Measurements from ENCODE around the gene MAP2K5.

The MAP2K5 gene

DNA sequence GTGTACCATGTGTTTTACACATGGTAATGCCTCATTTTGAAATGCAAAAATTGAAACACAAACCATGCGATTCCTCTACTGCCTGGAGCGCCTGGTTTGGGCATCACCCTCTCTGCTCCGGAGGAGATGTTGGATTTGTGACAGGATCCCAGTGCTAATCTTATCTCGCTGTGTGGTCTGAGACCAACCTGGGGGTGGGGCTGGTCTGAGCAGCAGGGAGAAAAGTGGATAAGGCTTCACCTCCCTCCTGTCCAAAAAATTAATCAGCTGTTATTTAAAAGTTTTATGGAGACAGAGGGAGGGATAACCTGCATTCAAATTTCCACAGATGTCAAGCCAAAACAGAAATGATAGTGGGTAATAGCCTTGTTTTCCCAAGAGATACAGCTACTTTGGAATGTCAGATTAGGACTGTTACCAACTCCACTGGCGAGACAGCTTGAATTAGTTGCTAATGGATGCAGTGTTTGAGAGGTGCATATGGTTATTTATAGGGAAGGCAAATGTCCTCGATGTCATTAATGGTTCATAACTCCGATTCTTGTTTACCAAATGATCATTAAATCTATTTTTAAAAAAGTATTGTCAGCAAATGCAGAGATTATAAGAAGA, 228.8 kb downstream of the MAP2K5 start:
- TF ChIP-seq, protein P1, sequence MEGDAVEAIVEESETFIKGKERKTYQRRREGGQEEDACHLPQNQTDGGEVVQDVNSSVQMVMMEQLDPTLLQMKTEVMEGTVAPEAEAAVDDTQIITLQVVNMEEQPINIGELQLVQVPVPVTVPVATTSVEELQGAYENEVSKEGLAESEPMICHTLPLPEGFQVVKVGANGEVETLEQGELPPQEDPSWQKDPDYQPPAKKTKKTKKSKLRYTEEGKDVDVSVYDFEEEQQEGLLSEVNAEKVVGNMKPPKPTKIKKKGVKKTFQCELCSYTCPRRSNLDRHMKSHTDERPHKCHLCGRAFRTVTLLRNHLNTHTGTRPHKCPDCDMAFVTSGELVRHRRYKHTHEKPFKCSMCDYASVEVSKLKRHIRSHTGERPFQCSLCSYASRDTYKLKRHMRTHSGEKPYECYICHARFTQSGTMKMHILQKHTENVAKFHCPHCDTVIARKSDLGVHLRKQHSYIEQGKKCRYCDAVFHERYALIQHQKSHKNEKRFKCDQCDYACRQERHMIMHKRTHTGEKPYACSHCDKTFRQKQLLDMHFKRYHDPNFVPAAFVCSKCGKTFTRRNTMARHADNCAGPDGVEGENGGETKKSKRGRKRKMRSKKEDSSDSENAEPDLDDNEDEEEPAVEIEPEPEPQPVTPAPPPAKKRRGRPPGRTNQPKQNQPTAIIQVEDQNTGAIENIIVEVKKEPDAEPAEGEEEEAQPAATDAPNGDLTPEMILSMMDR (IDR thresholded peaks at IDR 0.05; ENCODE audit: insufficient read depth, missing control alignments) = no peak
- FAIRE-seq = peak; percentile 72
- DNase-seq (ENCODE audit: insufficient read length, low spot score) = no peak

DNA sequence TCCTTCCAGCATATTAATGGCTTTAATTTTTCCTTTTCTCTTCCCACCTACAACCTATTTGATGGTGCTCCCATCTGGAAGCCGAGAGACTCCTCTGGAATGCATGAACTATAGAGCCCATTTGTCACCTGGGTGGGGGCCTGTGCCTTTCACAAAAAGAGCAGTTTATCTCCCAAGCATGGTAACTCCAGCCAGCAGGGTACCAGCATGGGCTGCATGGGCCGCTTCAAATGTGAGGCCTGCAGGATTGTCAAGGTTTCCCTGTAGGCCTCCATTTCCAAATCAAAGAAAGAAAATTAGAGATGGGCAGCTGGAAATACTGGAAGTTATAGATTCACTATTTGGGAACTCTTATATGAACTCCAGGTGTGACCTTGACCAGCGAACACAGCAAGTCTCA, 232.1 kb downstream of the MAP2K5 start:
- TF ChIP-seq, protein P1 (IDR thresholded peaks at IDR 0.05; ENCODE audit: insufficient read depth, missing control alignments) = no peak
- FAIRE-seq (no peak), DNase-seq (ENCODE audit: insufficient read length, low spot score) (no peak)

DNA sequence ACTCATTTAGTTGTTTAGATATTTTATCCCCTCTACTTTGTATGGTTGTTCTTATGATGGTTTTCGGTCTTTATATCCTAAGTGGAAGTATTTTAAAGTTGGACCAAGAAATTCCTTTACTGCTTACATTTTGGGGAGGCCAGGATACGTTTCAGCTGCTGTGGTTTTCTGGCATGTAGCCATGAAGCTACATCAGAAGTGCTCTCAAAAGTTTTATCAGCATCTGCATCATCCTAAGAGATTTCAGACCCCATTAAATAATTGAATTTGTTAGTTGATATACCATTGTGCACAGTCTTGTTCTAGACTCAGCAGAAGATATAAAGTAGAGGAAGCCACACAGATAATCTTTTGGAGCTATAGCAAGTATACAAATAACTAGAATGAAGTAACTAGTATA, 232.7 kb downstream of the MAP2K5 start:
- TF ChIP-seq, protein P1 (IDR thresholded peaks at IDR 0.05; ENCODE audit: insufficient read depth, missing control alignments) = no peak
- FAIRE-seq (no peak), DNase-seq (ENCODE audit: insufficient read length, low spot score) (no peak)

DNA sequence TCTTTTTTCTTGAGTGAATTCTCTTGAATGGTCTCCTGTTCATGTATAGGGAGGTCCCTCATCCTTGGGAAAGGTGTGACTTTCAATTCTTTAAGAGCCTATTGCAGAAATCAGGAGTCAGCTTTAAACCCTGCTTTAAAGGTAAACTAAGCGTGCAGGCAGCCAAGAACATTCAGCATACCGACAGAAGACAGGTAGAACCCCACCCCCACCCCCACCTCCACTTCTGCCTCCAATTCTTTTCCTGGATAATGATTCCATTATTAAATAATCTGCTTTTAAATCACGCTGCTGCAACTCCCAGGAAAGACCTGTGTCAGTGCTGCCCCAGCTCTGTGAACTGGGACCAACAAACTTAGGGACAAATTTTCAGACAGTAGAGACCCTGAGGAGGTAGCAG, 233.5 kb downstream of the MAP2K5 start:
- FAIRE-seq (no peak), DNase-seq (ENCODE audit: insufficient read length, low spot score) (no peak)
- TF ChIP-seq, protein P1 (IDR thresholded peaks at IDR 0.05; ENCODE audit: insufficient read depth, missing control alignments) = no peak

DNA sequence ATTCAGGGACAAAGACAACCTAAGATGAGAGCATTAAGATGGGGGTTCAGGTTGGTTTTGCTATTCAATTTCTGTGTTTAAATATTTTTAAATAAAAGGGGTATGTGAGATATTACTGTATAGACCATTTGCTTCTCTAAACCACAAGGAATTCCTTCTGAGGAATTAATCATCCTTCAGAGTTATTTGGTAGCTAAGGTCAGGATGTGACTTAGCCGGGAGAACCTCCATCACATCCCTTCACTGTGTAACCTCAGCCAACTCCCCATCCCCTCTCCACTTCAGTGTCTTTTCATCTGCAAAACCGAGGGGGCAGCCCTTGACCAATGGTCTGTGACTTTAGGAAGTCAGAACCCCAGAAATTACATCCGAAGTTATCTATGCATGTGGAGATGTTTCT, 234.1 kb downstream of the MAP2K5 start:
- FAIRE-seq (no peak), DNase-seq (ENCODE audit: insufficient read length, low spot score) (no peak)
- TF ChIP-seq, protein P1 (IDR thresholded peaks at IDR 0.05; ENCODE audit: insufficient read depth, missing control alignments) = no peak

DNA sequence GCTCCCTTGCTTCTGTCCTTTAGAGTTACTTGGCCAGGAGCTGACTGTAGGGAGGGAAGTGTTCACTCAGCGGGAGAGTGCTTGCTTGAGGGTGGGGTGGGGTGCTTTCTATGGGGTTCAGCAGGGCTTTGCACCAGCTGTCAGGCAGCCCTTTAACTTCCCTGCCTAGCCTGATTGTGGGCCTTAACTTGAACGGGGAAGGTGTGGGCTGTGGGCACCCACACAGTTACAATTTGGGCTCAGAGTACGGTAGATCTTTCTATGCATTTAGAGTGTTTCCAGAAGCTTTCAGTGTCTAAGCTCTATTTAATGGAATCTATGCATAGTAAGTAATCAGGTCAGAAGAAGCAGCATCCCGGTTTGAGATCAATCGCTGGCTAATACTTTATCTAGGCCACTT, 234.6 kb downstream of the MAP2K5 start:
- FAIRE-seq (no peak), DNase-seq (ENCODE audit: insufficient read length, low spot score) (no peak)
- TF ChIP-seq, protein P1 (IDR thresholded peaks at IDR 0.05; ENCODE audit: insufficient read depth, missing control alignments) = no peak

DNA sequence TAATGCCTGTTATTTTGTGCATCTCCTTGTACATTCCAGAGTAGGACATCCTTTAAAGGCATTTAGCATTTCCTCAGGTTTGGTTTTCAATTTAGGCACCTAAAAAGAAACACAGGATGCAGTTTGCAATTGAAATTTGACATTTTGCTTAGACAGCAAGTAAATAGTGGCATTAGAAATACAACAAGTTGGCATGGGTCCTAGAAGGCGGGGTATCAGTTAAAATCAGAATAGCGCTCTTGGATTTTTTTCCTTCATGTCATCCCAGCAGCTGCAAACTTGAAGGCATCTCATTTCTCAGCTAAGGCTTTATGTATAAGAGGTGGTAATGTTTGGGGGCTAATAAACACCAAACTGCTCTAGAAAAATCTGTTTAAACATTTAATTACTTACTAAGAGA, 235.3 kb downstream of the MAP2K5 start:
- DNase-seq (ENCODE audit: insufficient read length, low spot score) (no peak), FAIRE-seq (no peak)
- TF ChIP-seq, protein P1 (IDR thresholded peaks at IDR 0.05; ENCODE audit: insufficient read depth, missing control alignments) = no peak
